Peyer's patch (tissue), 4 donors: Measurements from ENCODE around the gene TRPM3.

Source experiments
- CTCF ChIP-seq, 6 experiments: fragments of 450-650 bp in 4 of 6; fragments of 200-600 bp in 2 of 6; sonication (generic) in 1 of 6; IDR thresholded peaks; one replicate each; pipeline ENCODE4 v1.5.1; 2017 to 2019; ENCODE audit warnings: antibody characterized with exemption in 6 of 6, mild to moderate bottlenecking in 3 of 6, moderate library complexity in 1 of 6
- POLR2A ChIP-seq, 2 donors: fragments of 450-650 bp; IDR thresholded peaks; one replicate each; pipeline ENCODE4 v1.5.1; 2017; ENCODE audit warnings: antibody characterized with exemption in 2 of 2, mild to moderate bottlenecking in 2 of 2, moderate library complexity in 2 of 2

GRCh38 chr9:71147368-71147767 is 25.9 kb upstream of the TRPM3 start:
- TF ChIP-seq CTCF (IDR thresholded peaks at IDR 0.05) = no peak
- TF ChIP-seq POLR2A (IDR thresholded peaks at IDR 0.05) = no peak
